Hepatocyte (in vitro differentiated cells): ENCODE results near the gene FMNL2. TPM values are rescaled to one million over a fixed set of nuclear protein-coding genes. Genes with fewer than 3 reads are reported as not detected.

Experiments
- DNase-seq: peaks from one replicate; pipeline ENCODE4 v3.0.0-alpha.2; 2016; ENCODE audit warnings: low spot score
- H2AFZ ChIP-seq: fragments of 200-600 bp; sonication (generic); 2 replicates; pipeline ENCODE4 v1.6.0; 2016; ENCODE audit warnings: antibody characterized with exemption, mild to moderate bottlenecking
- H3K27ac ChIP-seq: fragments of 200-600 bp; sonication (generic); 2 replicates; pipeline ENCODE4 v1.5.1; 2016; ENCODE audit warnings: mild to moderate bottlenecking
- H3K27me3 ChIP-seq: fragments of 200-600 bp; sonication (generic); 2 replicates; pipeline ENCODE4 v1.6.1; 2016
- H3K36me3 ChIP-seq: fragments of 200-600 bp; sonication (generic); replicated peaks from 2 replicates; pipeline ENCODE4 v1.5.1; 2016; ENCODE audit warnings: low read depth; ENCODE audit not compliant: insufficient read depth
- H3K4me1 ChIP-seq: fragments of 200-600 bp; sonication (generic); 2 replicates; pipeline ENCODE4 v1.5.1; 2016; ENCODE audit warnings: mild to moderate bottlenecking, moderate library complexity; ENCODE audit not compliant: insufficient read depth
- H3K4me2 ChIP-seq: fragments of 200-600 bp; sonication (generic); 2 replicates; pipeline ENCODE4 v1.6.0; 2016
- H3K4me3 ChIP-seq: fragments of 200-600 bp; sonication (generic); 2 replicates; pipeline ENCODE4 v1.5.1; 2016; ENCODE audit warnings: mild to moderate bottlenecking
- H3K79me2 ChIP-seq: fragments of 200-600 bp; sonication (generic); 2 replicates; pipeline ENCODE4 v1.6.0; 2017; ENCODE audit warnings: mild to moderate bottlenecking
- H3K9me2 ChIP-seq: fragments of 200-600 bp; sonication (generic); replicated peaks from 2 replicates; pipeline ENCODE4 v1.6.0; 2017; ENCODE audit warnings: mild to moderate bottlenecking; ENCODE audit not compliant: insufficient read depth
- H3K9me3 ChIP-seq: fragments of 200-600 bp; sonication (generic); 2 replicates; pipeline ENCODE4 v1.5.1; 2016; ENCODE audit warnings: low read depth, mild to moderate bottlenecking
- H4K20me1 ChIP-seq: fragments of 200-600 bp; sonication (generic); 2 replicates; pipeline ENCODE4 v1.6.0; 2016; ENCODE audit warnings: mild to moderate bottlenecking; ENCODE audit not compliant: insufficient read depth, poor library complexity, severe bottlenecking
- CTCF ChIP-seq: fragments of 200-600 bp; sonication (generic); IDR thresholded peaks from 2 replicates; pipeline ENCODE4 v1.5.1; 2016; ENCODE audit warnings: antibody characterized with exemption, mild to moderate bottlenecking; ENCODE audit not compliant: poor library complexity
- EZH2 ChIP-seq: fragments of 200-600 bp; sonication (generic); IDR thresholded peaks from 2 replicates; pipeline ENCODE4 v1.6.1; 2016; ENCODE audit warnings: antibody characterized with exemption, mild to moderate bottlenecking, borderline replicate concordance
- EZH2phosphoT487 ChIP-seq: fragments of 200-600 bp; sonication (generic); IDR thresholded peaks from one replicate; pipeline ENCODE4 v1.6.1; 2018; ENCODE audit warnings: antibody characterized with exemption, mild to moderate bottlenecking, low read depth, moderate library complexity; ENCODE audit not compliant: unreplicated experiment, severe bottlenecking
- WGBS: methylation state at CpG from one replicate; pipeline ENCODE4 v1.1.6; 2016; ENCODE audit warnings: low lambda C conversion rate; ENCODE audit errors: missing lambda C conversion rate; 5-methylcytosine and 5-hydroxymethylcytosine counted together
- polyA plus RNA-seq: library from polyadenylated mRNA; unstranded; fragments of >200 nt; fragmentation: Nextera tagmentation; extraction: Ambion mirVana; gene quantifications from 2 replicates; pipeline ENCODE4 v1.2.1, GENCODE V29; 2016
- total RNA-seq: library from RNA; depleted of rRNA; stranded (reverse); fragments of >200 nt; gene quantifications from 2 replicates; pipeline ENCODE4 v1.2.3, GENCODE V29; 2014

Gene FMNL2
- total and polyA plus RNA-seq, 2 experiments from 2014 or later = 11.7 to 53.6 TPM

DNA sequence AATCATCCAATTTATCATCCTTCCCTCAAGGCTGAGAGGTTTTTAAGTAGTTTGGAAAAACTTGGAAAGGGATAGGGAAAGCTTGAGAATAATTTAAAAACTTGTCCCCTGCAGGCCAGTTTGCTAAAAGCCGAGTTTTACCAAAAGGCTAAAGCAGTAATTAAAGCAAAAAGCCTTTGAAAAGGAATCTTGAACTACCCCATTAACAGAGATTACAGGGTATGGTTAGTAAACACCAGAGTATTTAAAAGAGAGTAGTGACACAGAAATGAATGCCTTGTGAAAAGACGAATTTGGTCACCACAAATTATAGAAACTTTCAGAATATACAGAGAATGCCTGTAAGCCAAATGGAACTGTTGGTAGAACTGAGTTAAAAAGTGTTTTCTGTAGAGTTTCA lies 85.0 kb downstream of the FMNL2 start:
- peaks cover 14% of the 10 kb centered on the region for H3K4me1 ChIP-seq
- H2AFZ ChIP-seq = no peak overlapping the region
- H4K20me1 ChIP-seq = peaks cover 3% of the 10 kb centered on the region
- no peaks in the 10 kb centered on the region for H3K36me3 ChIP-seq
- H3K9me3 ChIP-seq = no peaks in the 10 kb centered on the region
- no peak for DNase-seq
- no peak overlapping the region for H3K4me3 ChIP-seq
- H3K27me3 ChIP-seq = no peaks in the 10 kb centered on the region
- H3K4me2 ChIP-seq = no peak overlapping the region
- H3K79me2 ChIP-seq = peaks cover 87% of the 10 kb centered on the region
- TF ChIP-seq EZH2phosphoT487 (no peak), CTCF (no peak), EZH2 (no peak)
- peak overlapping the region; percentile 71 for H3K27ac ChIP-seq
- no peaks in the 10 kb centered on the region for H3K9me2 ChIP-seq
- WGBS = 50% methylated on average over 2 of the region's 2 CpGs

DNA sequence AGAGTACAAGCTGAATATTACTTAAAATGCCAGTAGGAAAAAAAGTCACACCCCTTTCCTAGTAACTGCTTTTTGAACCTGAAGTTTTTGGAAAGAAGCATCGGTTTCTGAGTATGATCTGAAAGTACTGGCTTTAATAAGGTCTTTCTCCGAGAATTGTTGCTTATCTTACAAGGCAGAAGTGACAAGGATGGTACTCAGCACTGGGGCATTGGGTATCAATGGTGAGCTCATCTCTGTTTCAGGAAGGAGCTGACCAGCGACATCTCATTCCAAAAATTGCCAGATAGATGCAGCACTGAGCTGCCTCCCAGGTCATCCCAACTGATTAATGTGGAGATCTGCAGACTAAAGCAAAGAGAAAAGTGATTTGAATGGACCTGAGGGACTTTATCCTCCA lies 85.4 kb downstream of the FMNL2 start:
- Histone ChIP-seq H3K9me3 (no peaks in the 10 kb centered on the region), H4K20me1 (peaks cover 3% of the 10 kb centered on the region), H3K4me2 (no peak overlapping the region), H3K27ac (peak overlapping the region; percentile 71), H2AFZ (no peak overlapping the region), H3K27me3 (no peaks in the 10 kb centered on the region), H3K4me3 (no peak overlapping the region), H3K4me1 (peaks cover 14% of the 10 kb centered on the region), H3K79me2 (peaks cover 88% of the 10 kb centered on the region), H3K9me2 (no peaks in the 10 kb centered on the region), H3K36me3 (no peaks in the 10 kb centered on the region)
- WGBS = 68% methylated on average over 3 of the region's 3 CpGs
- TF ChIP-seq EZH2 (no peak), EZH2phosphoT487 (no peak), CTCF (no peak)
- DNase-seq = no peak

DNA sequence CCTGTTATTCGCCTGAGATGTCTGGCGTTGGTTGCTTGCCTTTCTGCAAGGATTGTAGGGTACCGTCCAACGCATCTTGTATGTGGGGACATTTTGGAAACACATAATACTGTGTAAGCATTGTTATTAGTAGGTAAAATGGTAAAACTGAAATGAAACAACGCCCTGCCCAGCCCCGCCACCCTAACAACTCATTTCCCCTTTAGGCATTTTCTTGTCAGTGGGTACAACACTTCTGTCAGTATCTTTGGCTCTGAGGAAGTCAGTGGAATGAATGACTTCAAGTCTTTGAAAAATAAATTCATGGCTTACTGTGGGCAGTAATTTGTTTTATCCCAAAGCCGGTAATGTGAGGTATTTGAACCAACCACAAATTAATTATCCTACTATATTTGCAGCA lies 86.0 kb downstream of the FMNL2 start:
- Histone ChIP-seq H2AFZ (no peak overlapping the region), H3K27me3 (no peaks in the 10 kb centered on the region), H3K4me3 (no peak overlapping the region), H3K36me3 (no peaks in the 10 kb centered on the region), H3K9me2 (no peaks in the 10 kb centered on the region), H4K20me1 (peaks cover 3% of the 10 kb centered on the region), H3K4me1 (peaks cover 18% of the 10 kb centered on the region), H3K79me2 (peaks cover 89% of the 10 kb centered on the region), H3K4me2 (peak overlapping the region; percentile 53), H3K27ac (peak overlapping the region; percentile 71), H3K9me3 (no peaks in the 10 kb centered on the region)
- DNase-seq = no peak
- TF ChIP-seq CTCF = no peak
- TF ChIP-seq EZH2phosphoT487 = no peak
- TF ChIP-seq EZH2 = no peak
- WGBS = 95% methylated on average over 7 of the region's 7 CpGs
